Stimulated activated naive CD4-positive, alpha-beta T cell (primary cell): ENCODE data around the gene UCK2.
A peak's percentile ranks its signal among the peaks of the same experiment; 100 is the strongest.

Experiments
- DNase-seq, 6 experiments: peaks; one replicate each; lab custom pipeline; 2025; lab: John Stamatoyannopoulos, UW

Gene UCK2

DNA sequence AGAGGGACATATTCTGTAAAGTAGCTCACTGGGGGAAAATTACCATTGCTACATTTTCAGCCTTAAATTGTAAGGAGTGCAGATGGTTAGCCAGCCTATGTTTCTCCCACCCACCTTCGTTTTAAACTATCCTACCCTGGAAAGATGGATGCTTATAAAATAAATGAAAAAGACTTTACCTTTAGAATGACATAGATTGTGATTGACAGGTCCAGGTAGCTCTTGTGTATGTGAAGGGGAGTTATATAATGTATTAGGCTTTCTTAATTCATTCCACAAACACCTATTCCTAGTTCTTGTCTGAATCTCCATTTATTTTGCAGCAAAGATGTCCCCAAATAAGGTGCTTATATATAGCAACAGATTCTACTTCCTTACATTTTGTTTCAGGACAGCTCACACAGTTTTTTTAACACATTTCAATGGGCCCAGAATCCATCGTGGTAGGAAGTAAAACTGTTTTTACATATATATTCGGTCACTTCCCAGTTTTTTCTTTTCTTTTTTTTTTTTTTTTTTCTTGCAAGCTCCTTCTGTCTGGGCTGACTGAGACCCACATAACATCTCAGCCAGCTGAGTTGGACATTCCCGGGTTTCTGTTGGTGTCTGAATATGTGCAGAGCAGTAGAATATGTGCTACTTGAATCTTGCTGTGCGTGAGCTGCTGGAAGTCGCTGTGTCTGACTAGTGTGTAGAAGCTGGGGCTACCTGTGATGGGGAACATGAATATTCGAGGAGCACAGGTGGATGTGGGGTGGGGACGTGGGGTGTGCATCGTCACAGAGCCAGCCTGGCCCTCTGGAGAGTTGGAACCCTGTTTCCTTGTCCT lies 27.8 kb downstream of the UCK2 start:
- DNase-seq, result no peak

DNA sequence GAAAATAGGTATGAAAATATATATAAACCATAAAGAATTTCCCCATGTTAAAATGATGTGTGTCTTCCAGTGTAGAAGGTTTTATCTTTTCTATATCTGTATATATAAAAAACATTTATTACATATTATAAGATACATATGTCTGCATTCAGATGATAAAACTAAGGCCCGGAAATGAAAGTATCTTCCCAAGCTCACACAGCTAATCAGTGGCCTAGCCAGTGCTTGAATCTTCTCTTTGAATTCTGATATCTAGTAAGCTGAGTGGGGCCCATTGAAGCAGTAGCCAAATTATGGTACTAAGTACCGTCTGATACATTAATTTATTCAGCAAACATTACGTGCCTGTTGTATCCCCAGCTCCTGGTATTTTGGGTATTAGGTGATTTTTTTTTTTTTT lies 28.6 kb downstream of the UCK2 start:
- no peak for DNase-seq

DNA sequence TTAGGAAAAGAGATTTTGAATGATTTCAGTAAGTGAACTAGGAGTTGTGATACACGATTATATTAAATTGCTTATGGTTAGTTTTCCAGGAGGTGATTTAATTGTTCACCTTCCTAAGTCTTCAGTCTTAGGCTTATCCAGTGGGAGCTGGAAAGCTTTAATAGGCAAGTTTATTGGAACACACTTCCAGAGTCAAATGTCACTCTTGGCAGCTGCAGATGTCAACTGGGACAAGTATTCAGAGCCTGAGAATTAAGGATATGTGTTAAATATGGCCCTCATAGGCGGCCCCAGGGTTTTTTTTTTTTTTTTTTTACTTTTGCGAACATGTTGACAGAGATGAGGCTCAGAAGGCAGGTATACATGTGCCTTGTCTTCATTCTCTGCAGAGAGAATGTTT lies 29.2 kb downstream of the UCK2 start:
- DNase-seq, result no peak

DNA sequence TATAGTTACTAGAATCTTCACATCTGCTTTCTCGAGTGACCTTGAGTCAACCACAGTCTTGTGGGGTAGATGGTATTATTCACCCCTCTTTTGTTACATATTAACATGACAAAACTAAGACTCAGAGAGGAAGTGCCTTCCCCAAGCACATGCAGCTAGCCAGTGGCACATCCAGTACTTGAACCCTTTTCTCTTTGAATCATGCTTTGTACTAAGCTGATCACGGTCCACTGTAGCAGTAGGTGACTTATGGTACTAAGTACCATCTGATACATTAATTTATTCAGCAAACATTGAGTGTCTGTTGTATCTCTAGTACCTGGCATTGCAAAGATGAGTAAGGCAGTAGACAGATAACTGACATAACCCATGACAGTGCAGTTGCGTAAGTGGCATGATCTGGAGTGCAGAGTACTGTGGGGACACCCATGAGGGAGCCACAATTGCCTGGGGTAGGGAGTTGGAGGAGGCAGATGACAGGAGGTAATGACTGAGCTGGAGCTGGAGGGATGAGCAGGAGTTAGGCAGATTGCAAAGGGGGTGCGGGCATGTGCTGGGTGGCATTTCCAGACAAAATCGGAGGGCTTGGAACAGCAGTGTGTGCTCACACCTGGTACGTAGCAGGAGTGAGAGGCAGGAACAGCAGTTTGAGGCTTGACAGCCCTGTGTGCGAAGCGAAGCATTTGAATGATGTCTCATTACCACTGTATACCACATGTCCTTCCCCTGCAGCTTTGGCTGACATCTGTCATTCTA lies 29.8 kb downstream of the UCK2 start:
- no peak for DNase-seq

DNA sequence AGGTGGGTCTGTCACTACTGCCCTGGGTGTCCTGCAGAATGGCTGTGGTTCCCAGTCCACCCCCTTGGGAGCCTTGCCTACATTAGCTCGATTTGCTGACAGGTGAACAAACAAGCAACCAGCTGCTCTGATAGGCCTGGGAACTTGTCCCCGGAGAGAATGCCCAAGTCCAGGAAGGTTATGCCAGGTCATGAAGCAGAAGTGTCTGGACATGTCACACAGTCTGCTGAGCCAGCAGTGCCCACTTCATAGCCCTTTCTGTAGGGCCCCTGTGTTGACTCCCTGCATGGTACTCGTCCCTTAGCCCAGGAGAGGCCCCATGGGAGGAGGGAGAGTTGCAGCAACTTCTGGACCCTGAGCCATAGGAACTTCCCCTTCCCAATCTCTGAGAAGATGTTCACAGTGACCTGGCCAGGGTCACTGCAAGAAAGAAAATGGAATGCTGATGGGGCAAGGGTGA lies 31.0 kb downstream of the UCK2 start:
- no peak for DNase-seq

DNA sequence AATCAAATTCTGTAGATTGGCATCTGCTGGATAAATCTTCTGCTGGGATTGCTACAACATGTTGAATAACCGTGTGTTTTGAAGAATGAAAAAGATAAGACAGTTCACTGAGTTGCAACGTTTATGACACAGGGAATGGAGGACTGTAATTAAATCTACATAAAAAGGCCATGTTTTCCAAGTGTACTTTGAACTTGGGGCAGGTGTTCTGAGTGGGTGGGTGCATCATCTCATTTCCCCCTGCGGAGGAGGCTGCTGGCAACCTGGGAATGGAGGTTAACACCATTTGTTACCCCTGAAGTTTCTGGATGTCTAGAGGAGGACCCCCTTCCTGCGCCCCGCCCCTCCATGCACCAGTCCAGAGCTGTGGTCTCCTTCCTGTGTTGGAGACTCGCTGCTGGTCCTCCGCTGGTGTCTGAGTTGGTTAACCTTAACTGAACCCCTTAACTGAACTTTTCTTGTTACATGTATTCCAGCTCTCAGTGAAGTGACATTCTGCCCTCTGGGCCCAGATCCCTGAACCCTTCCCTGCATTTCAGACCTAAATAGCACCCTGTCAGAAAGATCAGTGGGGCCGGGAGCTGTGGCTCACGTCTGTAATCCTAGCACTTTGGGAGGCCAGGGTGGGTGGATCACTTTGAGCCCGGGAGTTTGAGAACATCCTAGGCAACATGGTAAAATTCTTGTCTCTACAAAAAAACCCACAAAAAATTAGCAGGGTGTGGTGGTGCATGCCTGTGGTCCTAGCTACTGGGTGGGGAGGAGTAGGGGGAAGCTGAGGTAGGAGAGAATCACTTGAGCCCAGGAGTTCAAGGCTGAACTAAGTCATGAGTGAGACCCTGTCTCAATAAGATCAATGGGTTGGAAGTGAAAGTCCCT lies 31.8 kb downstream of the UCK2 start:
- no peak for DNase-seq

DNA sequence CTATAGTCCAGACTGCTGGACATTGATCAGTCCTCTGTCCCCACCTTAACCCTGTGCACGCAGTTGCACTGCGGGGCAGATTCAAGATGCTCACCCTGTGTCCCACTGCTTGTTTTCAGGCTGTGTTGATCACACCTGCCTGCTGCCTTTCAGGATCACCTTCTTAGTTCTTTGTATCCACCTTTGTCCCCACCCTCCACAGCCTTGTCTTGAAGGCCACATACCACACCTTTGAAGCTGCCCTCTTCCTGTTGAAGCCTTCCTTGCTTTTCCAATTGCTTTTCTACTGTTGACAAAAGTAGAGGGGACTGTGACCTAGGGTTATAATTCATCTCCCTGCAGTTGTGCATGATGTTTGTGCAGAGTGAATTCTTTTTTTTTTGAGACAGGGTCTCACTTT lies 32.7 kb downstream of the UCK2 start:
- DNase-seq, result no peak

DNA sequence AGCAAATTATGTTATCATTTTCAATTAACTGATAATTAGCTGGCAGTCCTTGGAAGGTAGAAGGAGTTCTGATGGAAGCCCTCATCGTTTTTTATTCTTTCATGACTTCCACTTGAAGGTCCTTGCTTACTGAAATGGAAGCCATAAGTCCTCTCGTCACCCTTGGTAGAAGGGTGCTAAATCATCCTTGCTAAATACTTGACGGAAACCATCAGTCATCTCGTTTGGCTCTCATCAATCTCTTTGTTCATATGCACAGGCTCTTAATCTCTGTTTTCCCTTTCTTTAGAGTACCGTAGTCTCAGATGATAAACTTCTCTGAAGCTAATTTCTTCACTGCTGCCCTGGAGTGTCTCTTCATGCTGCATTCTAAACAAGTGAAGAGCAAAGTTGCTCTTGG lies 34.5 kb downstream of the UCK2 start:
- no peak for DNase-seq

DNA sequence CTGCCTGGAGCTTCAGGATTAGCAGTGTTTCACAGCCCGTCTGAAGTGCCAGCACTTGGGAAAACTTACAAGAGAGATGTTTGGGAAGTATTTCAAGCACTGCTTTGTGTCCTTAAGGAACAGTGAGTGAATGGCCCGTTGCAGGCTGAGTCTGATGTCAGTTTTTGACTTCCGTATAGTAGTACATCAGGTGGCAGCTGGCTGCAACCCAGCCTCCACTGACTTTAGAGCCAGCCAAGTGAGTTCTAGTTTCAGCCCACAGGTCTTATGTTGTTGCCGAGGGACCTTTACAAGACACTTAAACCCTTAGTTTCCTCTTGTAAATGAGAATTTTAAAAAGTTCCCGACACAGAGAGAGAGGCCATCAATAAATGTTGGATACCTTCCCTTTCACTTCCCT lies 35.0 kb downstream of the UCK2 start:
- DNase-seq, result no peak

DNA sequence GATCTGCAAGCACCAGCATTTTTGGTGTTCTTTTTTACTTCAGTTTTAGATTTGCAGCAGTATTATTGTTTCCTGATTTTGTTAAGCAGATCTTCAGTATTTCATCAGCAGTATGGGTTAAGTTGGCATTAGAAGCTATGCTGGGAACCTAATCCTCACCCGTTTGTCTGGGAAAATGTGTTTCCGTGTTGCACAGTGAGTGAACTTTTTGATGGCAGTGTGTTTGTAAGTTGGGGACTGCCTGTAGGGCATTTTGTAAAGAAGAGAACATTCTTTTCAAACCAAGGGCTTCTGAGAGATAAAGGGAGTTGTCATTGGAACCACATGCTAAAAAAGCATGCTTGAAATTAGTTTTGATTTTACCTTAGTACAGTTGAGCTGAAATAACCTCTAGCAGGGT lies 35.9 kb downstream of the UCK2 start:
- no peak for DNase-seq

DNA sequence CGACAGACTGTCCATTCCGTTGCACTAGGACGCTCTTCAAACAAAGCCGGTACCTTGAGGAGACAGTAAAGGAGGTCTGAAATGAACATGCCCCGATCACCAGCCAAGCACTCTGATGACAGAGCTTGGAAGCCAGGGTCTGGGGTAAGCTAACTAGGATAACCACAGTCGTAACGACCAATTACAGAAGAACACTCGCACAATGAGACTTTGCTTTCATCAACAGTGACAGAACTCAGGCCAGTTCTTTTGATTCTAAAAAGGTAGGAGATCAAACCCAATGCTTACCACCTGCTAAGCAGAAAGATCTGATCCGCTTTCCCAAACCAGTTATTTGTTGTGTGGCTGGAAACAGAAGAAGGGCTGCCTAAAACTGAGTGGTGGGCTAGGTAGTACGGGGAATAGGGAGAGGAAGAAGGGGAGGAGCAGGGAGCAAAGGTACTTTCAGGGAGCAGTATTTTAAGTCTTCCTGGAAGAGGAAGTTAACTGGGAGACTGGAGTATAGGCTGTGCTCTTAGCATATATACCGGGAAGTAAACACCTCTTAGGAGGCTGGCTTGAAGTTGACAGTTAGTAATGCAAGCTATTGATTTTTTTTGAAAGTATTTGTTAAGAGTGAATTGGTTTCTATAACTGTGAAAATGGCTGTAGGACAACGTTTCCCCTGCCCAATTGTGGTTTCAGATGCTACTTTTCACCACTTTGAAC lies 38.4 kb downstream of the UCK2 start:
- DNase-seq, result no peak

DNA sequence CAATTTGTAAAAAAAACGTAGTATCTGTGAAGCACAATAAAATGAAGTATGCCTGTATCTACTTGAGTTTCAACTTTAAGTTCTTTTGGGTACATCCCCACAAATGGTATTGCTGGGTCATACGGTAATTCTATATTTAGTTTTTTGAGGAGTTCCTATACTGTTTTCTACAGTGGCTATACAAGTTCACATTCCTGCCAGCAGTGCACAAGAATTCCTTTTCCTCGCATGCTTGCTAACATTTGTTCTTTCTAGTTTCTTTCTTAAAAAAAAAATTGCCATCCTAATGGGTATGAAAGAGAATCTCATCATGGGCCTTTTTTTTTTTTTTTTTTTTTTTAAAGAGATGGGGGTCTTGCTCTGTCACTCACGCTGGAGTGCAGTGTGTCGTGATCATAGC lies 41.9 kb downstream of the UCK2 start:
- no peak for DNase-seq

DNA sequence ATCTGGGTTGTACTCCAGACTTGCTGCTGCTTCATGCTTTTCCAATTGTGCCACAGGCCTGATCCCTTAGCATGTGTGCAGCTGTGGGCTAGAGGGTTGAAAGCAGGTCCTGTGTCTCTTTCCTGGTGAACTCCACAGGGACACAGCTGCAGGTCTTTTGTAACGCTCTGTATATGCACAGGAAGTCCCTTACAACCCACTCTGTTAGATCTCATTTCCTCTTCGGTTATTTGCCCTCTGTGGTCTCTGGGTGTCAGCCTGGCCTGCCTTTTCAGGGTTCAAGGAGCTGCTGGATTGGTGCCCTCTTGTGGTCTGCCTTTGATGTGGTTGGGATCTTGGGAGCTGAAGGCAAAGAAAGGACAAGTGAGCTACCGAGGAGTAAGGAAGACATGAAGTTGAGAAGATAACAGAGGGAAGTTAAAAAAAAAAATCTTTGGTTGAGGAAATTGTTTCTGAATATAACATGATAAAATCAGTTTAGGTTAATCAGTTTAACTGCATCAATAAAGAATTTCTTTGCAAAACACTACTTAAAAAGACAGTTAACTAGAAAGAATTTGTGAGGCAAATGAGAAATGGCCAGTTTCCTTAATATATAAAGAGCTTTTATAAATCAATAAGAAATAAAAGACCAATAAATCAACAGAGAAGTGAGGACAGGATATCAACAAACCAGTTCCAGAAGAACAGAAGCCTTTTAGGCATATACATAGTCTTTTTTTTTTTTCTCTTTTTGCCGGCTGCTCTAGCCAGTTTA lies 44.1 kb downstream of the UCK2 start:
- DNase-seq, result peak; percentile 2 to 53 (median 14)

DNA sequence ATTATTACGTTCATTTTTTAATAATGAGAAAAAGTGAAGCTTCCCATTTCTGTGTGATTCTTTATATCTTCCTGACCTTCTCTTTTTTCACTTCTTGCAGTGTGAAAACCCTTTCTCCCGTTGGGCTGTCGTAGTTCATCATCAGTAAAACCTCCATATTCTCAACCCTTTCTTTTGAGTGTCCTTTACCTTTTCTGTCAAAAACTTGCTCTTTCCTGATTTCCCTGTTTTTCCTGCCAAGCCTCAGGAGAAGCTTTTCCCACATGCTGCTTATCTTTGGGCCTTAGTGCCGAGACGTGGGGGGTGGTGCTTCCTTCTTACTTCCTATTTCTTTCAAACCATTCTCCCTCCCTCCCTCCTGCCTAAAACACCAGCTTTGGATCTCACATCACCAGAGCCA lies 46.1 kb downstream of the UCK2 start:
- no peak for DNase-seq

DNA sequence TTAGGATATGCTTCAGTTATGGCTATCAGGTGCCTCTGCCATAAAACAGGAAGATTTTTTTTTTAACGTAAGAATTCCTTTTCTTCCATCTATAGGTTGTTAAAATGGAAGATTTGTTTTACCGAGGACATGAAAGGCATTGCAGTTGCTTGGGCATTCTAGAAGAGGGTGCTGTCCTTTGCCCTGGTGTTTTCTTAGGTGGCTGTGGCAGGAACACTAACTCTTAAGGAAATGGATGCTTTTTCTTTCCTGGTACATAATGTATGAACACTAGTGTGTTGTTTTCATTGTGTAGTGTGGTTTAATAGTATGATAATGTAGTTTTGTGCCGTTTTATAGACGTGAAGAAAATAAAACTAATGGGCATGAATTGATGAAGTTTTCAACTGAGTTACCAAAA lies 47.2 kb downstream of the UCK2 start:
- no peak for DNase-seq

DNA sequence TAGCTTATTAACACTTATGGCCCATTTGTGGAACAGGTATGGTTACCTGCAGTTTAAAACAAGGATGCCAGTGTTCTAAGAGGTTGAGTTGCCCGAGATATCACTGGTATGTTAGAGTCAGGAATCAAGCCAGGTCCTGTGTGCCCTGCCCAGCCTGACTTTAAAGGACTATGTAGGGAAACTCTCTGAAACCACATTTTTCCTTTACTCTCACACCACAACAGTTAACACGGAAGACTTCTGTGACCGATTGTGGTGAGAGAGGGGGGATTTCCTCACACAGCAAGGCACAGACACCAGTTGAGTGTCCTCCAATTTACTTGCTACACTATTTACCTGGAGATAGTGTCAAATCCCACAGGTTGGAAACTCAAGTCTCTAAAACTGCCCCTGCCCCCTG lies 47.8 kb downstream of the UCK2 start:
- DNase-seq, result no peak

DNA sequence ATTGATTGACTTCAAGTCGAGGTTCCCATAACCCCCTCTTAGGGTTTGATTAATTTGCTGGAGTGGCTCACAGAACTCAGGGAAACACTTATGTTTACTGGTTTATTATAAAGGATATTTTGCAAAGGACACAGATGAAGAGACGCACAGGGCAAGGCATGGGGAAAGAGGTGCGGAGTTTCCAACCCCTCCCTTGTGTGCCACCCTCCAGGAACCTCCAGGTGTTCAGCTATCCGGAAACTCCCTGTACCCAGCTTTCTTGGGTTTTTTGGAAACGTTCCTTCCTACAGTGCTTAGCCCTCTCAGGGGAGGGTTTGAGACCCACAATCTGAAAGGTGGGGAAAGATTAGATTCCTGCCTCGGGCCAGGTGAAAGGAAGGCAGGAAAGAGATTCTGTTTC lies 48.2 kb downstream of the UCK2 start:
- no peak for DNase-seq

DNA sequence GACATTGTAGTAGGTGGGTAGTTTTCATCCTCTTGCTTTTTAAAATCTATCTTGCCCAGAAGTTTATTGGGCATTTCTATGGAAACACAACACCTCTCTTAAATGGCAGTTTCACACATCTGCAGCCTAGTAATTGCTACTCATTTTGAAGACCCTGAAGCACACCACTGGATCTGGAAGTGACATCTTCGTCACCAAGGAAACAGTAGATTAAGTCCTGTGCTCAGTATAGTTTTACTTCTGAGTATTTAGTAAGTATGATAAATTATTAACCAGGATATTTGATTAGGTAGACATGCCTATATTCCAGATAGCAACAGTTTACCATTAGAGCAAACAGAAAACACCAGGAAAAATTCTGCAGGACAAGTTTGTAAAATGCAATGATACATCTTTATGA lies 48.7 kb downstream of the UCK2 start:
- DNase-seq, result no peak

DNA sequence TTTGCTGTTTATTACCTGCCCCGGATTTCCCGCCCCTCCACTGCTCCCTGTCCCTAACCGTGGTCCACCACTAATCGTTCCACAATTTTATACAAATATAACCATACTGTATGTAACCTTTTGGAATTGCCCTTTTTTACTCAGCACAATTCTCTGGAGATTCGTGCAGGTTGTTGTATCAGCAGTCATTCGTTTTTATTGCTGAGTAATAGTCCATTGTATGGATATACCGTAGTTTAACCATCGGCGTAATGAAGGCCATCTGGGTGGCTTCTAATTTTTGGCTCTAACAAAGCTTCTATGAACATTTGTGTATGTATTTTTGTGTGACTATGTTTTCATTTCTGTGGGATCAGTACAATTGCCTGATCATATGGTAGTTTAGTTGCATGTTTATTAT lies 50.0 kb downstream of the UCK2 start:
- DNase-seq, result no peak

DNA sequence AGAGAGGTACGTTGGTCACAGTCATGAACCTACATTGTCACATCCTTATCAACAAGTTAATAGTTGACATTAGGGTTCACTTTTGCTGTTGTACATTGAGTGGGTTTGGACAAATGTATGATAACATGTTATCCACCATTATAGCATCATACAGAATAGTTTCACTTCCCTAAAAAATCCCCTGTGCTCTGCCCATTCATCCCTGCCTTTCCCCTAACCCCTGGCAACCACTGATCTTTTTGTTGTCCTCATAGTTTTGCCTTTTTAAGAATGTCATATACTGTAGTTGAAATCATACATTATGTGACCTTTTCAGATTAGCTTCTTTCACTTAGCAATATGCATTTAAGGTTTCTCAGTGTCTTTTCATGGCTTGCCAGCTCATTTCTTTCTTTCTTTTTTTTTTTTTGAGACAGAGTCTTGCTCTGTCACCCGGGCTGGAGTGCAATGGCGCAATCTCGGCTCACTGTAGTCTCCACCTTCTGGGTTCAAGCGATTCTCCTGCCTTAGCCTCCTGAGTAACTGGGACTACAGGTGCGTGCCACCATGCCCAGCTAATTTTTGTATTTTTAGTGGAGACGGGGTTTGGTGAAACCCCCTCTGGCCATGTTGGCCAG lies 50.6 kb downstream of the UCK2 start:
- no peak for DNase-seq

DNA sequence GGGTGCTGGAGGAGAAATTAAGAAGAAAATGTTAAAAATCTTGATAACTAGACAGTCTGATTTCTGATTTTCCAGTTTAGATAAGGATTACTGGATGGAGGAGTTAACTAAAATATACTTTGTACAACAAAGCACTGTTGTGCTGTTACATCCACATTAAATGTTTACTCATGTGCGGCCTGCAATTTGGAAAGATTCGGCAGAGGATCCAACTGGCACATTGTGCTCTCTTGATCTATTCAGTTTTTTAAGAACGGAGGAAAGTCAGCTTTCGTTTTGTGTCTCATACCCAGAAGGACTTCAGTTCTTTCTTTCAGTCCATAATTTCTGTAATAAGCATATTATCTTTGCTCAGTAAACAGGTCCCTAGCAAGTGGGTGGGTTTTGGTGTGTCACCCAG lies 52.5 kb downstream of the UCK2 start:
- no peak for DNase-seq
